GM12892 (cell line): ENCODE results near the gene UBN1.
"Not testable (repeated sequence)": the region's sequence is repeated elsewhere in the genome, so short reads cannot be mapped to it uniquely, and the experiment has no call there.

Experiments used
- DNase-seq: peaks from one replicate; pipeline ENCODE4 v3.0.0; 2011; ENCODE audit not compliant: insufficient read length
- FAIRE-seq: peaks from 2 replicates; lab custom pipeline; 2011; peaks lifted over from hg19 to GRCh38; lab: Jason Lieb, UNC
- POLR2A ChIP-seq: IDR thresholded peaks from 2 replicates; pipeline ENCODE4 v1.6.1; 2011; ENCODE audit warnings: low read depth, low read length, control low read depth
- POLR2AphosphoS5 ChIP-seq: IDR thresholded peaks from 2 replicates; pipeline ENCODE4 v1.6.1; 2011; ENCODE audit warnings: low read depth, low read length, control low read depth
- TAF1 ChIP-seq: IDR thresholded peaks from 2 replicates; pipeline ENCODE4 v1.6.1; 2011; ENCODE audit warnings: low read depth, mild to moderate bottlenecking, control low read depth, low read length, borderline replicate concordance

UBN1 gene

DNA sequence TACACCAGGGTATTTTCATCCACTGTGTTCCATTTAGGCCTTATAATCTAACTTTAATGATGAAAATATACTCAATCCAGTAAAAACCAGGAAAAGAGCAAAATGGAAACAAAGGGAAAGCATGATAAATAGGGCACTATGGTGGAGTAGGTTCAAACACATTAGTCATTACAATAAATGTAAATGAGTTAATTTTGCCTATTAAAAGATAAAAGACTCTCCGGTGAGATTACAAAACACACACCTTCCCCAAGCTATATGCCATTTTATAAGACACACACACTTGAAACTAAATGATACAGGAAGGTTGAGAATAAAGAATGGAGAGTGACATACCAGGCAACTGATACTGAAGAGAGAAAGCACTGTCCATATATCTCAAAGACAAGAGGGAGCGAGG is 79.6 kb downstream of the UBN1 start:
- DNase-seq, result no peak
- no peak for FAIRE-seq
- TF ChIP-seq POLR2AphosphoS5 (no peak), TAF1 (no peak), POLR2A (no peak)

DNA sequence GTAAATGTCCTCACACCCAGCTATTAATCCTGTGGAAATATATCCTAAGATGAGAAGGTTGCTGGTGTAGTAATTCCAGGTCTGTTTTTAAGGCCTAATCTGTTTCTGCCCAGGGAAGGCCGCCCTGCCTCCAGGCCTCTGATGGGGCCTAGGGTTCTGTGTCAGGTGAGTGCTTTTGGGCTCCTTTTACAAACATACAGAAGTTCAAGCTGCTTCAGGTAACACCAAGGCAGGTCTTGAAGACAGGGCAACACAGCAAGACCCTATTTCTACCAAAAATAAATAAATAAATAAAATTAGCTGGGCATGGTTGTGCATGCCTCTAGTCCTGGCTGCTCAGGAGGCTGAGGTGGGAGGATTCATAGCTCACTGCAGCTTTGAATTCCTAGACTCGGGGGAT is 80.4 kb downstream of the UBN1 start:
- FAIRE-seq, result no peak
- TF ChIP-seq POLR2AphosphoS5 (no peak), POLR2A (no peak), TAF1 (no peak)
- DNase-seq, result no peak

DNA sequence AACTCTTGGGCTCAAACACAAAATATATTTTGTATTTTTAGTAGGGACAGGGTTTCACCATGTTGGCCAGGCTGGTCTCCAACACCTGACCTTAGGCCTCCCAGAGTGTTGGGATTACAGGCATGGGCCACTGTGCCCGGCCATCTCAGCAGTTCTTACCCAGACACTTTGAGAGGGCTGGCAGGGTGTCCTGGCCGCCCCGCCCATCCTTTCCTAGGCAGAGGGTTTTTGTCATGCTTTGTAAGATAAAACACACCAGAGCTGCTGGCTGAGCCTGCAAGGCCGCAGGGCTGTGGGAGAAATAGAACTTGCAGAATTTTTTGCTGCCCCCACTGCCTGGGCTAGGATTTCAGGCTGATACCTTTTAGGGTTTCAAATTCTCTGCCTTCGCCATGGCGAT is 80.9 kb downstream of the UBN1 start:
- FAIRE-seq (no peak), DNase-seq (no peak)
- TF ChIP-seq POLR2A (no peak), POLR2AphosphoS5 (no peak), TAF1 (no peak)

DNA sequence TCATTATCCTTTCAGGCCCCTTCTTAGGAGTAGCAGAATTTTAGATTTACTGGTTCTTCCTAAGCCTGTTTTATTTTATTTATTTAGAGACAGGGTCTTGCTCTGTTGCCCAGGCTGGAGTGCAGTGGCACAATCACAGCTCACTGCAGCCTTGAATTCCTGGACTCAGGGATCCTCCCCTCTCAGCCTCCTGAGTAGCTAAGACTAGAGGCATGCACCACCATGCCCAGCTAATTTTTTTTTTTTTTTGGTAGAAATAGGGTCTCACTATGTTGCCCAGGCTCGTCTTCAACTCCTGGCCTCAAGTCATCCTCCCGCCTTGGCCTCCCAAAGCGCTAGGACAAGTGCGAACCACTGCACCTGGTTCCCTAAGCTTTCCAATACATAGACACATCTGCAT is 82.3 kb downstream of the UBN1 start:
- not testable (repeated sequence) for DNase-seq, FAIRE-seq

DNA sequence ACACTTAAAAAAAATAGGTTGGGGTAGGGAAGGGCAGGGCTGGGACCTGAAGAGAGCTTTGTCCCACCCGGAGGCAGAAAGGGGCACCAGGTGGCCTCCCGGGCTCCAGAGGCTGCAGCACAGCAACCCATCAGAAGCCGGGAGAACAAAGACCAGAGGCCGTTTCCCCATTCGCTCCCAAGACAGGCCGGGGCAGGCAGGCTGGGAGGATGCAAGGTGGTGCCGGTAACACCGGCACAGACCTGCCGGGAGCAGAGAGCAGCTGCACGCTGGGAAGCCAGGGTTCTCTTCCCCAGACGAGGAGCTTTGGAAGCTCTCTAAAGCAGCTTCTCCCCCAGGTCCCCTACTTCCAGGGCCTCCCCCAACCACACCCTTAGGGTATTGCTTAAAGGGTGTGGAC is 84.1 kb downstream of the UBN1 start:
- DNase-seq (no peak), FAIRE-seq (no peak)
- no peak for TF ChIP-seq TAF1
- no peak for TF ChIP-seq POLR2A
- TF ChIP-seq POLR2AphosphoS5, result no peak
